A549 (cell line): ENCODE measurements around the gene KLHL36.

Experiments used
- JUN ChIP-seq, 2 experiments: fragments of >200 bp; sonication (Bioruptor Twin); formaldehyde crosslinking; IDR thresholded peaks; 2 replicates in 1 of 2; 3 replicates in 1 of 2; pipeline ENCODE4 v1.6.1; 2016 to 2017
- MAFK ChIP-seq: fragments of 450-650 bp; IDR thresholded peaks from 2 replicates; pipeline ENCODE4 v1.6.1; 2014; ENCODE audit not compliant: partially characterized antibody
- POLR2A ChIP-seq: IDR thresholded peaks from 2 replicates; pipeline ENCODE4 v1.6.1; 2012; ENCODE audit warnings: mild to moderate bottlenecking, low read length
- RAD21 ChIP-seq, 2 experiments: fragments of >200 bp in 1 of 2; sonication (Bioruptor Twin) in 1 of 2; formaldehyde crosslinking in 1 of 2; IDR thresholded peaks in 1 of 2; conservative IDR thresholded peaks in 1 of 2; 2 replicates in 1 of 2; 3 replicates in 1 of 2; pipeline ENCODE4 v1.6.1; 2012 to 2018; ENCODE audit warnings: inconsistent platforms in 1 of 2
- ZFP36 ChIP-seq: fragments of 450-650 bp; IDR thresholded peaks from 2 replicates; pipeline ENCODE4 v1.6.1; 2014; ENCODE audit warnings: borderline replicate concordance; ENCODE audit not compliant: partially characterized antibody
- TF ChIP-seq, protein P1 (sequence below): fragments of >200 bp; sonication (Bioruptor Twin); formaldehyde crosslinking; IDR thresholded peaks from 3 replicates; pipeline ENCODE4 v1.5.1; 2016

DNA sequence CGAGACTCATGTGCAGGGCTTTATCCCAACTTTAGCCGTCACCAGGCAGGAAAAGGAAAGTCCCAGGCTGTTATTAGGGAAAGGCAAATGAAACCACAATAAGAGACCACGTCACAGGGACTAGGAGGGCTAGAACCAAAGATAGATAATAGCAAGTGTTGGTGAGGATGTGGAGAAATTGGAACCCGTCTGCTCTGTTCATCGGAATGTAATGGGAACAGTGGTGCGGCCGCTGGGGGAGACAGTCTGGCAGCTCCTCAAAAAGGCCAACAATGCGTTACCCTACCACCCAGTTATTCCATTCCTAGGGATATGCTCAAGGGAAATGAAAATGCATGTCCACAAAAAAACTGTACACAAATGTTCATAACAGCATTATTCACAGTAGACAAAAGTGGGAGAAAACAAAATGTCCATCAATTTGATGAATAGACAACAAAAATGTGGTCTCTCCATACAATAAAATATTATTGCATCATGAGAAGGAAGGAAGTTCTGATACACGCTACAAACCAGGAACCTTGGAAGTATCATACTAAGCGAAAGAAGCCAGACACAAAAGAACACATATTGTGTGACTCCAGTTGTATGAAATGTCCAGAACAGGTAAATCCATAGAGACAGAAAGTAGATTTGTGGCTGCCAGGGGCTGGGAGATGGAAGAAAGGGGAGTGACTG is 32.0 kb downstream of the KLHL36 start:
- TF ChIP-seq POLR2A (no peak), MAFK (no peak), JUN (IDR thresholded peaks at IDR 0.05) (no peak), ZFP36 (no peak), RAD21 (conservative IDR thresholded peaks at IDR 0.05 in 1 of 2, IDR thresholded peaks at IDR 0.05 in 1 of 2) (no peak)
- TF ChIP-seq, protein P1, sequence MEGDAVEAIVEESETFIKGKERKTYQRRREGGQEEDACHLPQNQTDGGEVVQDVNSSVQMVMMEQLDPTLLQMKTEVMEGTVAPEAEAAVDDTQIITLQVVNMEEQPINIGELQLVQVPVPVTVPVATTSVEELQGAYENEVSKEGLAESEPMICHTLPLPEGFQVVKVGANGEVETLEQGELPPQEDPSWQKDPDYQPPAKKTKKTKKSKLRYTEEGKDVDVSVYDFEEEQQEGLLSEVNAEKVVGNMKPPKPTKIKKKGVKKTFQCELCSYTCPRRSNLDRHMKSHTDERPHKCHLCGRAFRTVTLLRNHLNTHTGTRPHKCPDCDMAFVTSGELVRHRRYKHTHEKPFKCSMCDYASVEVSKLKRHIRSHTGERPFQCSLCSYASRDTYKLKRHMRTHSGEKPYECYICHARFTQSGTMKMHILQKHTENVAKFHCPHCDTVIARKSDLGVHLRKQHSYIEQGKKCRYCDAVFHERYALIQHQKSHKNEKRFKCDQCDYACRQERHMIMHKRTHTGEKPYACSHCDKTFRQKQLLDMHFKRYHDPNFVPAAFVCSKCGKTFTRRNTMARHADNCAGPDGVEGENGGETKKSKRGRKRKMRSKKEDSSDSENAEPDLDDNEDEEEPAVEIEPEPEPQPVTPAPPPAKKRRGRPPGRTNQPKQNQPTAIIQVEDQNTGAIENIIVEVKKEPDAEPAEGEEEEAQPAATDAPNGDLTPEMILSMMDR, result no peak
